GM18505 (cell line): ENCODE results near the gene MAPK8IP1.
A peak's percentile ranks its signal among the peaks of the same experiment; 100 is the strongest.

Source experiments
- ATAC-seq: cut with Tn5 transposase; IDR thresholded peaks from one replicate; pipeline ENCODE4 v1.9.1; 2021; ENCODE audit not compliant: unreplicated experiment
- POLR2A ChIP-seq: IDR thresholded peaks from 4 replicates; pipeline ENCODE4 v1.6.1; 2011; ENCODE audit warnings: borderline replicate concordance; ENCODE audit not compliant: insufficient read depth, insufficient read length; ENCODE audit errors: extremely low read depth

Gene MAPK8IP1

DNA sequence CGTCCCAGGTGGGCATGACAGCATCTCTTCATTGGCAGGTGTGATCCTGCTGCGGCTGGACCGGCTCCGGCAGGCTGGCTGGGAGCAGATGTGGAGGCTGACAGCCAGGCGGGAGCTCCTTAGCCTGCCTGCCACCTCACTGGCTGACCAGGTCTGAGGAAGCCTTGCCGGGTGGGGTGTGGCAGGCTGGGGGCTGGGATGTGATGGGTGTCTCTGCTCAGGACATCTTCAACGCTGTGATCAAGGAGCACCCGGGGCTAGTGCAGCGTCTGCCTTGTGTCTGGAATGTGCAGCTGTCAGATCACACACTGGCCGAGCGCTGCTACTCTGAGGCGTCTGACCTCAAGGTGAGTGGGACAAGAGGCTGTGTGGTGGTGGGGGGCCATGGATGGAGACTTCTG lies 40.5 kb downstream of the MAPK8IP1 start:
- ATAC-seq = no peak
- no peak for TF ChIP-seq POLR2A

DNA sequence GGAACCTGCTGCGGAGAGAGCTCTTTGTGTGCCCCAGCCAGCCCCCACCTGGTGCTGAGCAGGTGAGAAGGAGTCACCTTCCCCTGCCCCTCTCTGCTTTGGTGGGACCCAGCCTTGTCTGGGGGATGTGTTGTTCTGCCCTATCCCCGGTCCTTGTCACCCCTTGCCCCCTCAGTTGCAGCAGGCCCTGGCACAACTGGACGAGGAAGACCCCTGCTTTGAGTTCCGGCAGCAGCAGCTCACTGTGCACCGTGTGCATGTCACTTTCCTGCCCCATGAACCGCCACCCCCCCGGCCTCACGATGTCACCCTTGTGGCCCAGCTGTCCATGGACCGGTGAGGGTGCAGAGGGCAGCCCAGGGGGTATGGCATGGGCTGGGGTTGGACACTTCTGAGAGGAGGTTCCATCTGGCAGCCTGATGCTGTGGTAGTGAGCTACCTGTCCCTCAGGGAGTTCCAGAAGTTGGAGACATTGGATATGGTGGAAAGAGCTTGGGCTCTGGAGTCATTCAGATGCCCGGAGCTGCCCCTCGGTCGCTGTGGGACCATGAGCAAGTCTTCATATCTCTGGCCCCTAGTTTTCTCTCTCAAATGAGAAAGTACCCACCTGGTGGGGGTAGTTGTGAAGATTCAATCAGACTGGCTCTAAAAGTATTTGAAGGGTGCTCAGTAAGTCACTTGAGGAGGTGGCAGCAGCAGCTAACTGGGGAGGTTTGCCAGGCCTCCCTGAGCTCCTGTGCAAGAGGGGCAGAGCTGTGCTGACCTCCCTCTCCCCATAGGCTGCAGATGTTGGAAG lies 41.3 kb downstream of the MAPK8IP1 start:
- ATAC-seq = no peak
- TF ChIP-seq POLR2A = no peak

DNA sequence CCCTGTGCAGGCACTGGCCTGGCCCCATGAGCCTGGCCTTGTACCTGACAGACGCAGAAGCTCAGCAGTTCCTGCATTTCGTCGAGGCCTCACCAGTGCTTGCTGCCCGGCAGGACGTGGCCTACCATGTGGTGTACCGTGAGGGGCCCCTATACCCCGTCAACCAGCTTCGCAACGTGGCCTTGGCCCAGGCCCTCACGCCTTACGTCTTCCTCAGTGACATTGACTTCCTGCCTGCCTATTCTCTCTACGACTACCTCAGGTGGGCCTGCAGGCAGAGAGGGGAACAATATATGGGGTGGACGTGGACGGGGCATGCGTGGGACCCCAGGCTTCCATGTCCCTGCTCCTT lies 41.9 kb downstream of the MAPK8IP1 start:
- no peak for ATAC-seq
- TF ChIP-seq POLR2A = no peak

DNA sequence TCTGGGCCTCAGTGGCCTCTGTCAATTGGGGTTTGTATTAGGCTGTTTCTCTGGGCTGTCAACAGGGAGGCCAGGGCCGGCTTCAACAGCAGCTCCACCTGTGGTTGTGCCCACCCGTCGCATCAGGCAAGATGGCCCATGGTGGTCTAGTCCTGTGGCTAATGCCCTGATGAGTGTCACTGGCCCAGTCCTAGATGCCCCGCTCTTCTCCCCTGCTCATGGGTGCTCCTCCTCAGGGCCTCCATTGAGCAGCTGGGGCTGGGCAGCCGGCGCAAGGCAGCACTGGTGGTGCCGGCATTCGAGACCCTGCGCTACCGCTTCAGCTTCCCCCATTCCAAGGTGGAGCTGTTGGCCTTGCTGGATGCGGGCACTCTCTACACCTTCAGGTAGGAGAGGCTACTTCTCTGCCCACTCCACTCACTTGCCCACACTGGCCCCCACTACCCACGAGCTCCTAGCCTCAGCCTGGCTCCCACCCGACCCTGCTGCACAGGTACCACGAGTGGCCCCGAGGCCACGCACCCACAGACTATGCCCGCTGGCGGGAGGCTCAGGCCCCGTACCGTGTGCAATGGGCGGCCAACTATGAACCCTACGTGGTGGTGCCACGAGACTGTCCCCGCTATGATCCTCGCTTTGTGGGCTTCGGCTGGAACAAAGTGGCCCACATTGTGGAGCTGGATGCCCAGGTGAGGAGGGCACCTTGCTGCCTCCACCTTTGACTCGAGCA lies 42.4 kb downstream of the MAPK8IP1 start:
- ATAC-seq = no peak
- no peak for TF ChIP-seq POLR2A

DNA sequence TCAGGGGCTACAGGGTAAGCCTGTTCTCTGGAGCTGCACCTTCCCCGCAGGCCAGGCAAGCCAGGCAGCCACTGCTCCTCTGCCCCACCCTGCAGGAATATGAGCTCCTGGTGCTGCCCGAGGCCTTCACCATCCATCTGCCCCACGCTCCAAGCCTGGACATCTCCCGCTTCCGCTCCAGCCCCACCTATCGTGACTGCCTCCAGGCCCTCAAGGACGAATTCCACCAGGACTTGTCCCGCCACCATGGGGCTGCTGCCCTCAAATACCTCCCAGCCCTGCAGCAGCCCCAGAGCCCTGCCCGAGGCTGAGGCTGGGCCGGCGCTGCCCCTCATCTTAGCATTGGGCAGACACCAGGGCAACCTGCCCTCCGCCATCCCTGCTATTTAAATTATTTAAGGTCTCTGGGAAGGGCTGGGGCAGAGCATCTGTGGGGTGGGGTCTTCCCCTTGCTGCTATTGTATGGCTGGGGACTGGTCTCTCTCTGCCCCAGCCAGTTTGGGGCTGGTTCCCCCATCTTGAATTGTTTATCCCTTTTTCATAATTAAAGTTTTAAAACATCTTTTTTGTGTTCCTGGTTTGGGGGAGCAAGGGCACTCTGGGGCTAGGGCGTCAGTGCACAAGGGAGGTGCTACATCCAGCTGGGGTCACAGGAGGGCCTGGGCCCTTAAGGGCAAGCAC lies 43.2 kb downstream of the MAPK8IP1 start:
- ATAC-seq = no peak
- TF ChIP-seq POLR2A = no peak

- TF ChIP-seq POLR2A = no peak
- ATAC-seq = peak; percentile 13
These were observed 44.1 kb downstream of the MAPK8IP1 start for GRCh38 chr11:45929486-45930030.

GRCh38 chr11:45930031-45930794 lies 44.8 kb downstream of the MAPK8IP1 start:
- no peak for TF ChIP-seq POLR2A
- peak; percentile 86 for ATAC-seq

DNA sequence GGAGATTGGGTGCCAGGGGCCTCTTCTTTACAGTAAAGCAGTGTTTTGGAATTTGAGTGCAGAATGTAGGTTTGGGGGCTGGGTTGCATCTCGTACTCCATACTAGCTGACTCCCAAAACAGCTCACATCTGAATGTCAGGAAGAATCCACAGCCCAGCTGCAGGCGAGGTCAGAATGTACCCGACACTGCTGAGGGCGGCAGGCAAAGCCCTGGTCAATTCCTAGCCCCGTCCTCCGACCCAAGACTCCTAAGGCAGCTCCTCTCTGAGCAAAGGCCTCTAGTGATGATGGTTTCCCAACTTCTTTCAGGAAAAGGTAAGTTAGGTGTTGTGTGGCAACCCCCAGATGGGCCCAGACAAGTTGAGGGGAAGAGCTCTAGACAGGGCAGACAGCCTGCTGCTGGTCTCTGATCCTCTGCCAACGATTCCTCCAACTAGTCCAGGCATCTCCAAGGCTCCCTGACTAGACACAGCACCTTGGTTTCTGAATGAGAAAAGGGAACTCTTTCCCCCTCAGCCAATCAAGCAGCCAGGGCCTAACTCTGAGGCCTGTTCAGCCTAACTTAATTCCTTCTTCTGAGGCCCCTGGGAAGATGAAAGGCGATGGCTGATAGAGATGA lies 45.6 kb downstream of the MAPK8IP1 start:
- ATAC-seq = no peak
- TF ChIP-seq POLR2A = no peak

- no peak for TF ChIP-seq POLR2A
- no peak for ATAC-seq
These were observed 46.3 kb downstream of the MAPK8IP1 start for GRCh38 chr11:45931739-45932138.

- no peak for ATAC-seq
- TF ChIP-seq POLR2A = no peak
These were observed 46.8 kb downstream of the MAPK8IP1 start for GRCh38 chr11:45932217-45932616.

- ATAC-seq = no peak
- no peak for TF ChIP-seq POLR2A
These were observed 47.8 kb downstream of the MAPK8IP1 start for GRCh38 chr11:45933131-45933831.
